GM18867 (cell line): ENCODE data around the gene PPFIBP1.
A peak's percentile ranks its signal among the peaks of the same experiment; 100 is the strongest.

ENCODE experiments used
- ATAC-seq: cut with Tn5 transposase; IDR thresholded peaks from one replicate; pipeline ENCODE4 v1.9.1; 2021; ENCODE audit warnings: mild to moderate bottlenecking, moderate library complexity; ENCODE audit not compliant: unreplicated experiment

The PPFIBP1 gene

DNA sequence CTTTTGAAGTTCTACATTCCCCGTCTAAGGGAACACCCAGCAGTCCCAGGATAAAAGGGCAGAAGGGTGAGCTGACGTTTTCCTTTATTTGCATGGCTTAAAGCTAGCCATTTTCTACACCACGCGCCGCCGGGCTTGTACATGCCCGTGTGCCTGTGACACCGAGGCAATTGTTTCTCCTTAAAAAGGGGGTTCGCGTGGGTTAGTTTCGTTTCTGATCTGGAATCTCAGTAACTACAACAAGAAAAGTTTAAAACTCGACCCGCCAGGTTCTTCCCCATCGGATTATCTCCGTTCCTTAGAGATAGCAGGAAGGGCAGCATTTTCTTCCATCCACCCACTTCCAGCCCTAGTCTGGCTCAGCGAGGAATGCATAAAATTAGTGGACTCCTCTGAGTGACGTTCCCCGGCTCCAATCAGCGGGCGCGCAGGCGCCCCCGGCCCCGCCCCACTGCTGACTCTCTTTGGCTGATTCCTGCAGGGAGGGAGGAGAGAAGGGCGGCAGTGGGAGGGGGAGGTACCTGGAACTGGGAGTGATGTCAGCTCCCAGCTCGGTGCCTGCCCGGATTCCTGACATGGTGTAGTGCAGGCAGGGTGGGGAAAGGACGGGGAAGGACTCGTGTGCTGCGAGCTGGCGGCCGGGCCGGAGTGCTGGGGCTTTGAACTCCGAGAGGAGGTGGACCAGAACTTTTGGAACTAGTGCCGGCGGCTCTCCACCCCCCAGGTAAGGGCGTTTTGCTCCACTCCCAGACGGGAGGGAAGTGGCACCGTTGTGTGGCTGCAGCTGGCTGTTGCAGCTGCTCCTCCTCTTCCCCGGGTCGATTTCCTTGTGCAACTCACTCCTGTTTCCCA, at the start of gene PPFIBP1:
PPFIBP1 (plus strand) TSS at position 565 of the 852 bp plus-strand sequence. CDS start 109,191 bp downstream, outside the sequence.
- ATAC-seq = peak; percentile 97

DNA sequence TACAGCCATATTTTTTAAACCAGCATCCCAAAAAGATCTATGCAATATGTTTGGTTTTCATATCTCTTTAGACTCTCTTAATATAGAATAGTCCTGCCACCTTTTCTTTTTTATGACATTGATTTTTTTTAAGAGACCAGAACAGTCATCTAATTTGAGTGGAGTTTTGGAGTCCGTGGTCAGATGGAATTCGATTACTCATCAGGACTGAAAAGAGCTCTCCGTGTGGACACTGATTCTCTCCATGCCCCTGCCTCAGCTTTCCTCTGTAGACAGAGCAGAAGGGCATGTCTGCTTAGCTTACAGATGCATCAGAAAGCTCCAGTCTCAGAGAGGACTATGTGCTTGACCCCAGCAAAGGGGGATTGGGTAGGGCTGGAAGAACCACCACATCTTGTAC, 49.7 kb upstream of the PPFIBP1 start:
- ATAC-seq = no peak

DNA sequence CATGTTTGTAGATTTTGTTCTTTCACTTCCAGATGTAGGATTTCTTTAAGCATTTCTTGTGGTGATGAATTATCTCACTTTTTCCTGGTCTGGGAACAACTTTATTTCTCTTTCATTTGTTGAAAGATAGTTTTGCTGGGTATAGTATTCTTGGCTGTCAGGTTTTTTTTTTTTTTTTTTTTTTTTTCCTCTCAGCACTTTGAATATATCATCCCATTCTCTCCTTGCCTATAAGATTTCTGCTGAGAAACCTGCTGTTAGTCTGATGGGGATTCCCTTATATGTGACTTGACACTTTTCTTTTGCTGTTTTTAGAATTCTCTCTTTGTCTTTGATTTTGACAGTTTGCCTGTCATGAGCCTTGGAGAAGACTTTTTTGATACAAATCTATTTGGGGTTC, 47.0 kb upstream of the PPFIBP1 start:
- ATAC-seq = no peak

DNA sequence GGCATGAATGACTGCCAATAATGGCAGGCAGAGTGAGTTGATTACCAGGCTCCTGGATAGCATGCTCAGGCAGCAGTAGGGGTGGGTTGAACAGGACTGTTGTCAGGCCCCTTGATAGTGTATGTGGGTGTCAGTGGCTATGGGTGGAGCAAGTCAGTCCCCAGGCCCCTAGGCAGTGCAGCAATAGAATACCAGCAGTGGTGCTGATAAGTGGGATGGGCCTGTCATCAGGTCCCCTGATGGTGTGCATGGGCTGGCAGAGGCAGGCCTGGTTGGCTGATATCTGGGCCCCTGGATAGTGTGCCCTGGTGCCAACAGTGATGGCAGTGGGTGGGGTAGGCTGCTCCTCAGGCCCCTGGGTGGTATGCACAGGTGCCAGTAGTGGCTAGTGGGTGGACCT, 45.1 kb upstream of the PPFIBP1 start:
- no peak for ATAC-seq

DNA sequence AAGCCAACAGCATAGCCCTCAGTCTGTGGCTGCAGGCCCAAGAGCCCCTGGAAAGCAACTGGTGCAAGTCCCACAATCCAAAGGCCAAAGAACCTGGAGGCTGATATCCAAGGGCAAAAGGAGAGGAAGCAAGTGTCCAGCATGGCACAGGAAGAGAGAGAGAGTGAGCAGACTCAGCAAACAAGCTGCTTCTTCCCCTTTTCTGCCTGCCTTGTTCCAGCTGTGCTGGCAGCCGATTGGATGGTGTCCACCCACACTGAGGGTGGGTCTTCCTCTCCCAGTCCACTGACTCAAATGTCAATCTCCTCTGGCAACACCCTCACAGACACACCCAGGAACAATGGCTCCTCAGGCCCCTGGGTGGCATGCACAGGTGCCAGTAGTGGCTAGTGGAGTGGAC, 44.0 kb upstream of the PPFIBP1 start:
- no peak for ATAC-seq

DNA sequence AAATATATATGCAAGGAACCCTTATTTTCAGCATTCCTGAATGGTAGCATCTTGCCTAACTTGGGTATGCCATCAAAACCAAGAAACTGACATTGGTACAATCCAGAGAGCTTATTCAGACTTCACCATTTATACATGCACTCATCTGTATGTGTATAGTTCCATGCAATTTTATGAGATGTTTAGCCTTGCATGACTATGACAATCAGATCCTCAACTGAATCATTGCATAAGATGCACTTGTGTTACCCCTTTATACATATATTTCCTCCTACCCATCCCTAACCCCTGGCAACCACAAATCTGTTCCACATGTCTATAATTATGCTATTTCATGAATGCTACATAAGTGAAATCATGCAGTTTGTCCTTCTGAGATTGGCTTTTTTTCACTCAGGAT, 37.0 kb upstream of the PPFIBP1 start:
- no peak for ATAC-seq

DNA sequence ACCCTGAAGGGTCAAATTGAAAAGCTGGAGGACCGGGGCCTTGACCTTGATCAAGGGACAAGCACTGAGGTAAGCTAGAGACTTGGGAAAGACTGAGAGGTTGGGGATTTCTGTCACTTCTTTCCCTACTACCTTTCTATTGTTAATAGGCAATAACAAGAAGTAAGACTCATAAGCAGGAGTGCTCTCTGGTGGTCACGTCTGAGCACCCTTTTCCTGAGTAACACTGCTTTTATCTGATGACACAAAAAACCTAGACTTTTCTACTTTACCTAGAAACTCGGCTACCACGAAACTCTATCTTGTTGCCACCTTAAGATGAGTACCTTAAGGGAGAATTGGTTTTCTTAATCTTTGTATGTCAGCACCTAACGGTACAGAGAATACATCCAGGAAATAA, 35.5 kb upstream of the PPFIBP1 start:
- no peak for ATAC-seq

DNA sequence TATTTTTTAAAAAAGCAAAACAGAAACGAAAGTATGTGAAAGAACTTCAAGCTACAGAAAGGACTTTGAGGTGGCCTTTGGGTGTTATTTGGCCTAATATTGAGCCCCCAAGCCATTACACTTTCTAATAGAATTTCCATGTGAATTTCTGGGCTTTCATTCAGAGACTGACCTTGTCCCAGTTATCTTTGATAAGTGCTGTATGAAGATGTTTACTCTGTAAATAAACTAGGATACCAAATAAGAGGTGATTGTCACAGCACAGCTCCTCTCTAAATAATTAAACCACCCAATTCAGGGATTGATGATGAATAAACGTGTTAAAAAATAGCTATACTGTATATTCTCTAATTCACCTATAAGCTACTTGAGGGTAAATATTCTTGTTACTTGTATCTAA, 32.8 kb upstream of the PPFIBP1 start:
- no peak for ATAC-seq

DNA sequence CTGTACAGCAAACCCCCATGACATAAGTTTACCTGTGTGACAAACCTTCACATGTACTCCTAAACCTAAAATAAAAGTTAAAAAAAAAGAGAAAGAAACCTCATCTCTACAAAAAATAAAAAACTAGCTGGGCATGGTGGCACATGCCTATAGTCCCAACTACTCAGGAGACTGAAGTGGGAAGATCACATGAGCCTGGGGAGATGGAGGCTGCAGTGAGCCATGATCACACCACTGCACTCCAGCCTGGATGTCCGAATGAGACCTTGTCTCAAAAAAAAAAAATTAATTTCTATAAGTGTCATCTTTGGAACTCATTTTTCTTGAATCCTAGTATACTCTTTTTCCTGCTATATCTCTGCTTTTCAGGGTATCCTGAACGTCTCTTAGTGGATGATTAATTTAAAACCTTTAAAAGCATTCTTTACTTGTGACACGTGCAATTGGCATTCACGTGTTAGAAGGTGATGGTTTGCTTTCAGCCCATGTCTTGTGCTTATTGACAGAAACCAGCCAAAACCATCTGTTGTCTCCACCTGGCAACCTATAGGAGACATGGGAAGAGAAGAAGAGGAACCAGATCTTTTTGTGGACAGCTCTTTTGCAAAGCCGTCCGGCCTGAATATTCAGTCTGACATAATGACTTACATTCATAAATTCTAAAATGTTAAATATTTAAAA, 30.6 kb upstream of the PPFIBP1 start:
- no peak for ATAC-seq

DNA sequence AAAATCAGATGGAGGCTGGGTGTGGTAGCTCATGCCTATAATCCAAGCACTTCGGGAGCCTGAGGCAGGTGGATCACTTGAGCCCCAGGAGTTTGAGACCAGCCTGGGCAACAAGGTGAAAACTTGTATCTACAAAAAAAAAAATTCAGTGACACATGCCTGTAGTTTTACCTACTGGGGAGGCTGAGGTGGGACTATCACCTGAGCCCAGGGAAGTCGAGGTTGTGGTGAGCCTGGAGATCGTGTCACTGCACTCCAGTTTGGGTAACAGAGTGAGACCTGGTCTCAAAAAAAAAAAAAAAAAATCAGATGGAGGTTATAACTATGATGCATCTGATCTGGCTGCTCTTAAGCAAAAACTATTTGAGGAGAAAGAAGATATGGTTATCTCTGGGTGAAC, 26.6 kb upstream of the PPFIBP1 start:
- no peak for ATAC-seq

DNA sequence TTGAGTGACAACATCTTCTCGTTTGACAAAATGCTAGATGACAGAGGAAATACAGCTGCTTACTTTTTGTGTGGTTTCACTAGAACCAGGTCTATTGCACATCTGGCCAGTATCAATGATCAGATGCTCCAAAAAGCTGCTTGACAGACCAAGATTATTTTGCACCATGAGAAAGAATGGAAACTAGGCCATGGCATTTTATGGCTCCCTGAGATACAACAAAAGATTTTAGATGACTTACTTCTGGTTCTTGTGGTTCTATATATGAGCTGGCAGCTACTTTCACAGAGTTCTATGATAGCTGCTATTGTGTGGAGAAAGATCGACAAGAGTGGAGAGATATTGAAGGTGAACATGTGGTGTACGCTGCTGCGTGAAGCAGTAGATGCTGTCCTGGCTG, 25.9 kb upstream of the PPFIBP1 start:
- ATAC-seq = peak; percentile 85

DNA sequence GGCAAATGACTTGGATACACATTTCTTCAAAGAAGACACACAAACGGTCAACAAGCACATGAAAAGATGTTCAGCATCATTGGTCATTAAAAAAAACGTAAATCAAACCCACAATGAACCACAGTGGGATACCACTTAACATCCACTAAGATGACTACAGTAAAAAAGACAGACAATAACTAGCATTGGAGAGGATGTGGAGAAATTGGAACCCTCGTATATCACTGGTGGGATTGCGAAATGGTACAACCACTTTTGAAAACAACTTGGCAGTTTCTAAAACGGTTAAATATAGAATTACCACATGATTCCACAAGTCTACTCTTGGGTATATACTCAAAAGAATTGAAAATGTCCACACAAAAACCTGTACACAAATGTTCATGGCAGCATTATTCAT, 25.2 kb upstream of the PPFIBP1 start:
- ATAC-seq = no peak

DNA sequence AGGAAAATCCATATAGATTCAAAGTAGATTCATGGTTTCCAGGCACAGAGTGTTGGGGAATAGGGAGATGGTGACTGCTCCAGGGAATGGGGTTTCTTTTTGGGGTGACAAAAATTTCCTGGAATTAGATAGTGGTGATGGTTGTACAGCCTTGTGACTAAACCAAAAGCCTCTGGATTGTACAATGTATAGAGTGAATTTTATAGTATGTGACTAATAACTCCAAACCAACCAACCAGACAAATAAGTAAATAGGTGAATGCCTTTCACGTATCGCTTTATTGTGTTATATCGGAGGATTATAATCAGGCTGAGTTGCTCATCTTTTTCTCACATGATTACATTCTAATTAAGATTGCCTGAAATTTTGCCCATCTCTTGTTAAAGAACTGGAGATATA, 24.6 kb upstream of the PPFIBP1 start:
- no peak for ATAC-seq

DNA sequence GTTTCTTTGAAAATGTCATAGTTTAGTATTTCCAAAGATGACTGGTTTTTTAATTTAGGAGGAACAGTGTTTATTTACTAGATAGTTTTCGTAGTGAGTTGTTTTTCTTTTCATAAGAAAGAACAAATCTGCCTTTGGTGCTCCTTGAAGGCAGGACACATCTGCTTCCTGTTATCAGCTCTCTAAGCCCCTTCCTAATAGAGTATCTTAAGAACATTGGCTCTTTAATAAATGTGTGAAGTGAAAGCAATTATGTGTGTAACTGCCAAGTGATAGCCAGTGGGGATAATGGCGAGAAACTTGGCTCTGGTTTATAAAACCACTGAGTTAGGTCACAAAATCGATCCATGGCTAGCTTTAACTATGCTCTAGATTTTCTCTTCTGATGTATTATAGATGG, 23.5 kb upstream of the PPFIBP1 start:
- ATAC-seq = no peak

DNA sequence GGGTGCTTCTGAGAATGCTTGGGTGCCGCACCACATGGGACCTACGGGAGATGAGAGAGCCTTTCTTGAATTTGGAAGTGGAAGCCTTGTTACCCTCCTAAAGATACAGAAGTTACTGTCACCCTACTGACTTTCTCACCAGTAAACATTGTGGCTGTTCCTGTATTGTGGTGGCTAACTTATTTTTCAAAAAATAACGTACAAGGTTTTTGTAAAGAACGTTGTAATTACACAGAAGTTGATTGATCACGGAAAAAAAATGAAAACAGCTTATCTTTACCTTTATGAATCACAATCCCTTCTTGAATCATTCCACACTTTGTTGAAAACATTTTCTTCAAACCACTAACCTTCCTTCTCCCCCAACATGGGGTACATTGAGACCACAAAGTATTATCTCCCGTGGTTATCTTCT, 22.0 kb upstream of the PPFIBP1 start:
- ATAC-seq = no peak

DNA sequence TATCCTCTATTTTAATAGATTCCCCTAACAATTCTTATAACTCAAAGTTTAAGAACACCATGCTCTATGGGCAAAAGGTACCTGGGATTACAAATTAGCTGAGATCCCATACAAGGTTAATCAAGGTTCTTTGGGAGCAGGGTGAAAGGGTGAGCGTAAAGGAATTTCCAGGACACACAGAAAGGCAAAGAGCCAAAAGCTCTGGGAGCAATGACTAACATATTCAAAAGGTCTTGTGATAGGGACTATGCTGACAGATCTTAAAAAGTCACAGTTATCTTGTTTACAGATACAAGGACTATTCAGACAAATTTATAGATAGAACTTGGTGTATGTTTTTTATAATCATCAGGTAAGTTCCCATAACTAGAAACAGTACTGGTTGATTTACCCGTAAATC, 19.5 kb upstream of the PPFIBP1 start:
- ATAC-seq = no peak

DNA sequence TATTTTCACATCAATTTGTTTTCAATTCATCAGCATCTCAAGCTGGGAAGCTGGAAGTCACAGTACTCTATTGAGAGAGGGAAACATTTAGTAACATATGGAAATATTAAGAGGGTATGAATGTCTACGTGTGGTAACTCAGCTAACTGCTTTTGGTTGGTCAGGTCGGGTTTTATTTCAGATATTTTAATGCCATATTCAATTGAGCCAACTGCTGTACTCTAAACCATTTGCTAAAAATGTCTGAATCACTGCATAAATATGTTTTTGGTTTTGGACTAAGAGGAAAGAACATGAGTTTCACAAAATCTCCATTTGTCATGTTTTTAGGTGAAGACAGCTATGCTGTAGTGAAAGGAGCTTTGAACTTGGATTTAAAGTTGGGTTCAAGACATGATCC, 18.9 kb upstream of the PPFIBP1 start:
- ATAC-seq = no peak

DNA sequence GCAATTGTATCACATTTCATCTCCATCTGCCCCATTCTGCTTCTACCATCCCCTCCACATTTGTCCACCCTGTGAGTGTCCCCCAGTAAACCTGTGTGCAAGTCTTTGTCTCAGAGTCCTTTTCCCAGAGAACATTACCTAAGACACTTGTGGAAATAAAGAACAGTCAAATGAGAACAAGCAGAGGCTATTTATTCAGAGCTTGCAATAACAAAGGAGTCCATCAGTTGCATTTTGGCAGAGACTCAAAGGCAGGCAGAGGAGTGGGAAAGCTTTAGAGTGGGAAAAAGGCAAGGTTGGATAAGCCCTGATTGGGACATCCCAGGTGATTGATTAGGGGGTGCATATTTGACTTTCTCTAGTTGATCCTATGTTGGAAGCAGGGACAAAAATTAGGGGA, 18.2 kb upstream of the PPFIBP1 start:
- ATAC-seq = no peak

DNA sequence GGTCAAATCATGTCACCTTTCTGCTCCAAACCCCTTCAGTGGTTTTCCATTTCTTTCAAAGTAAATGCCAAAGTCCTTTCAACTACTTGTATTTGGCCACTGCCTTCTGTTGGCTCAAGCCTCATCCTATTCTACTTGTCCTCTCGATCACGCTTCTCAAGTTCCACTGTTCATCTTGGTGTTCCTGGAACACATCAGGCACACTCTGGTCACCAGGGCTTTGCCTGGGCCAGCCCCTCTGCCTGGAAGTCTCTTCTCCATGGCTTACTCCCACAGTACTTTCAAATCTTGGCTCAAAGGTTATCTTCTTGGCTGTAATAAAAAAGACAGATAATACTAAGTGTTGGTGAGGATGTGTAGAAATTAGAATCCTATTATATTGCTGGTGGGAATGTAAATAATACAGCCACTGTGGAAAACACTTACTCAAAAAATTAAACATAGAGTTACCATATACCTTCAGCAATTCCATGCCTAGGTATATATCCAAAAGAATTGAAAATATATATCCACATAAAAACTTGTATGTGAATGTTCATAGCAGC, 17.3 kb upstream of the PPFIBP1 start:
- ATAC-seq = no peak

DNA sequence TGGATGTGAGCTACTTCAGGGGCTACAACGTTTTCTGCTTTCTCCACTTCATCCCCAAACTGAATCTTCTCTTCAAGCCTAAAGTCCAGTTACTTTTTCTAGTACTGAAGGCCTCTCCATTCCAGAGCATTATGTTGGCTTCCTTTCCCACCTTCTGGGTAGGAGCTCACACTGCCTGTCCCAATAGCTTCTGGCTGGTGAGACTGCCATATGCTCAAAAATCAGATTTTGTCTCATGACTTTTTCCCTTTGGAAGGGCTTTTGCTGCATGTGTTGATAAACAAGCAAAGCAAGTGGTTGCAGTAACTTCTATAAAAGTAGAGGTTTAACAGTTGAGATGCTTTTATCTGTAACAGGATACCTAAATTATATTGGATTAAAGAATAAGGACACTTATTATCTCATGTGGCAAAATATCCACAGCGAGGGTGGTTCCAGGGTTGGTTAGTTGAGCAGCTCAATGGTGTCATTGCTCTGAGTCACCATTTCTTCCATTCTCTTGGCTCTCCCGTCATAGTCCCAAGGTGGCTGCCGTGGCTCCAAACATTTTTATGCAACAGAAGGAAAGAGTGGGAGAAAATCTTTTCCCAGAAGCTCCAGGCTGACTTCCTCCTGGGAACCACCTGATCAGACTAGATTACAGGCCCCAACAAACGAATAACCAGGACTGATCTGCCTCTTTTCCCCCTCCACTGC, 15.1 kb upstream of the PPFIBP1 start:
- no peak for ATAC-seq

DNA sequence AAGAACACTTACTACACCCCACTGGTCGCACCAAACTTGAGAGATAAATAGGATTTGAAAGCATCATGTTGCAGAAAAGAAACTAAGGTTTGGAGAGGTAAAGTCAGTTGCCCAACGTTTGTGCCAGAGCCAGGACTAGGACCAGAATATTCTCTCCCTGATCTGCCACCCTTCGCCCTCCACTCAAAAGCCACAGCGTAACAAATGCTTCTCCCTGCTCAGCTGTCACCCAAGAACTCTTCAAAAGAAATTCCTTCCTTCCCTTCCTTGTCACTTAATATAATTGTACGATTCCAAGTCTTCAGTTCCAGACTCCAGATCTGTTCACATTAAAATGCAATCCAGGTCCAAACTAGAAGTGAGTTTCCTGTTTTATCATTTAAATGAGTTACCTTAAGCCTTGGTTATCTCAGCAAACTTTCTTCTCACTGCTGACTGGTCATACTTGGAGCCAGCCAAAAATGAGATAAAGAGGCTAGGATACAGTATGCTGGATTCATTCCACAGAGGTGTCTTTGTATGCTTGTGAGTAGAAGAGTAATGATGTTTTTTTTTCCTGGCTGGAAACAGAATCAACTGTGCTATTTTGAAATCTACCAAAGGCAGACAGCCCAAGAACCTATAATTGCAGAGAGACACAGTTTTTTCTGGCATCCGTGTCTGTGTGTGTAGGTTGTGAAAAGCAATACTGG, 12.8 kb upstream of the PPFIBP1 start:
- no peak for ATAC-seq
